ENCODE measurements around the gene KCNMA1.

KCNMA1 gene

DNA sequence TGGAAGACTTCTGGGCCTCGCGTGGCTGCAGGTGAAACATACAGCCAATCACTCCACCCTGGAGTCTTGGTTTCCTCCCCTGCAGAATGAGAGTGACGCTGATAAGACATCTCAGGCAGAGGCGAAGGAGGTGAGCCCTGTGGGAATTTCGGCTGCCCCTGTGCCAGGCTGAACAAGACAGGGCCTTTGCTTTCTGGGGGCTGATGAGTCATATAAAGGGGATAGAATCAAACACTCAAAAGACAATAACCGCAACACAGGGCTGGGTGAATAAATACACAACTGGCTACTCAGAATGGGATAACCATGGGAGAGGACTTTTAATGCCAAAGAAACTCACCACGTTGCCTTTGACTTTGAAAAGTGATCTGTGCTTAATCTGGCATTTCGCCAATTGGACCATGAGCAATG lies 143.8 kb downstream of the KCNMA1 start:
- Histone ChIP-seq H3K9ac (ENCODE audit: low read length) (no peak overlapping the region), H4K20me1 (ENCODE audit: low read depth, low read length) (no peaks in the 10 kb centered on the region), H3K79me2 (ENCODE audit: insufficient read depth, low read length) (no peaks in the 10 kb centered on the region), H3K36me3 (ENCODE audit: low read length) (no peaks in the 10 kb centered on the region), H2AFZ (ENCODE audit: low read depth, low read length, severe bottlenecking) (no peak overlapping the region), H3F3A (ENCODE audit: insufficient read depth) (no peaks in the 10 kb centered on the region), H3K9me3 (ENCODE audit: insufficient read depth, low read length) (no peaks in the 10 kb centered on the region), H3K9me2 (replicated peaks; ENCODE audit: insufficient read depth, low read length) (no peaks in the 10 kb centered on the region), H3K27ac (ENCODE audit: low read depth, low read length) (no peak overlapping the region), H3K4me2 (ENCODE audit: low read depth, low read length, poor library complexity, severe bottlenecking) (no peak overlapping the region), H3K4me3 (ENCODE audit: insufficient read depth, low read length, poor library complexity, severe bottlenecking) (no peak overlapping the region), H3K27me3 (ENCODE audit: low read length) (no peaks in the 10 kb centered on the region)
- TF ChIP-seq EZH2phosphoT487 (conservative IDR thresholded peaks at IDR 0.05; ENCODE audit: low read length) = no peak
- TF ChIP-seq, protein P1, sequence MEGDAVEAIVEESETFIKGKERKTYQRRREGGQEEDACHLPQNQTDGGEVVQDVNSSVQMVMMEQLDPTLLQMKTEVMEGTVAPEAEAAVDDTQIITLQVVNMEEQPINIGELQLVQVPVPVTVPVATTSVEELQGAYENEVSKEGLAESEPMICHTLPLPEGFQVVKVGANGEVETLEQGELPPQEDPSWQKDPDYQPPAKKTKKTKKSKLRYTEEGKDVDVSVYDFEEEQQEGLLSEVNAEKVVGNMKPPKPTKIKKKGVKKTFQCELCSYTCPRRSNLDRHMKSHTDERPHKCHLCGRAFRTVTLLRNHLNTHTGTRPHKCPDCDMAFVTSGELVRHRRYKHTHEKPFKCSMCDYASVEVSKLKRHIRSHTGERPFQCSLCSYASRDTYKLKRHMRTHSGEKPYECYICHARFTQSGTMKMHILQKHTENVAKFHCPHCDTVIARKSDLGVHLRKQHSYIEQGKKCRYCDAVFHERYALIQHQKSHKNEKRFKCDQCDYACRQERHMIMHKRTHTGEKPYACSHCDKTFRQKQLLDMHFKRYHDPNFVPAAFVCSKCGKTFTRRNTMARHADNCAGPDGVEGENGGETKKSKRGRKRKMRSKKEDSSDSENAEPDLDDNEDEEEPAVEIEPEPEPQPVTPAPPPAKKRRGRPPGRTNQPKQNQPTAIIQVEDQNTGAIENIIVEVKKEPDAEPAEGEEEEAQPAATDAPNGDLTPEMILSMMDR (IDR thresholded peaks at IDR 0.05; ENCODE audit: insufficient read depth, low read length, poor library complexity, severe bottlenecking) = no peak

- Histone ChIP-seq H3F3A (ENCODE audit: insufficient read depth) (no peaks in the 10 kb centered on the region), H3K79me2 (ENCODE audit: insufficient read depth, low read length) (no peaks in the 10 kb centered on the region), H3K36me3 (ENCODE audit: low read length) (no peaks in the 10 kb centered on the region), H3K27ac (ENCODE audit: low read depth, low read length) (no peak overlapping the region), H2AFZ (ENCODE audit: low read depth, low read length, severe bottlenecking) (no peak overlapping the region), H4K20me1 (ENCODE audit: low read depth, low read length) (no peaks in the 10 kb centered on the region), H3K4me3 (ENCODE audit: insufficient read depth, low read length, poor library complexity, severe bottlenecking) (no peak overlapping the region), H3K9ac (ENCODE audit: low read length) (no peak overlapping the region), H3K4me2 (ENCODE audit: low read depth, low read length, poor library complexity, severe bottlenecking) (no peak overlapping the region), H3K9me3 (ENCODE audit: insufficient read depth, low read length) (no peaks in the 10 kb centered on the region), H3K27me3 (ENCODE audit: low read length) (no peaks in the 10 kb centered on the region), H3K9me2 (replicated peaks; ENCODE audit: insufficient read depth, low read length) (no peaks in the 10 kb centered on the region)
- TF ChIP-seq EZH2phosphoT487 (conservative IDR thresholded peaks at IDR 0.05; ENCODE audit: low read length) = no peak
- TF ChIP-seq, protein P1 (IDR thresholded peaks at IDR 0.05; ENCODE audit: insufficient read depth, low read length, poor library complexity, severe bottlenecking) = no peak
Measured at GRCh38 chr10:77493239-77493806, 144.3 kb downstream of the KCNMA1 start.

- Histone ChIP-seq H3K4me2 (ENCODE audit: low read depth, low read length, poor library complexity, severe bottlenecking) (no peak overlapping the region), H3K9ac (ENCODE audit: low read length) (no peak overlapping the region)
- no peak for TF ChIP-seq EZH2phosphoT487 (conservative IDR thresholded peaks at IDR 0.05; ENCODE audit: low read length)
- TF ChIP-seq, protein P1 (IDR thresholded peaks at IDR 0.05; ENCODE audit: insufficient read depth, low read length, poor library complexity, severe bottlenecking) = no peak
Measured at GRCh38 chr10:77492368-77492994, 145.1 kb downstream of the KCNMA1 start.

More at GRCh38 chr10:77492368-77492994, 145.1 kb downstream of the KCNMA1 start:
- Histone ChIP-seq H3K27ac (ENCODE audit: low read depth, low read length) (no peak overlapping the region), H3K4me3 (ENCODE audit: insufficient read depth, low read length, poor library complexity, severe bottlenecking) (no peak overlapping the region), H3K9me2 (replicated peaks; ENCODE audit: insufficient read depth, low read length) (no peaks in the 10 kb centered on the region), H3F3A (ENCODE audit: insufficient read depth) (no peaks in the 10 kb centered on the region), H3K27me3 (ENCODE audit: low read length) (no peaks in the 10 kb centered on the region), H3K36me3 (ENCODE audit: low read length) (no peaks in the 10 kb centered on the region), H4K20me1 (ENCODE audit: low read depth, low read length) (no peaks in the 10 kb centered on the region), H3K9me3 (ENCODE audit: insufficient read depth, low read length) (no peaks in the 10 kb centered on the region), H2AFZ (ENCODE audit: low read depth, low read length, severe bottlenecking) (no peak overlapping the region), H3K79me2 (ENCODE audit: insufficient read depth, low read length) (no peaks in the 10 kb centered on the region)

Data from SU-DHL-6 (cell line).